ENCODE results near the gene SPIRE2. TPM values are rescaled to one million over a fixed set of nuclear protein-coding genes. Genes with fewer than 3 reads are reported as not detected.

Gene SPIRE2
- total and polyA plus RNA-seq, 9 of the 15 experiments (the other 6 are each of a cell fraction or from before 2014, with no cell fraction given) = 0.70 to 7.5 (median 4.6) TPM

DNA sequence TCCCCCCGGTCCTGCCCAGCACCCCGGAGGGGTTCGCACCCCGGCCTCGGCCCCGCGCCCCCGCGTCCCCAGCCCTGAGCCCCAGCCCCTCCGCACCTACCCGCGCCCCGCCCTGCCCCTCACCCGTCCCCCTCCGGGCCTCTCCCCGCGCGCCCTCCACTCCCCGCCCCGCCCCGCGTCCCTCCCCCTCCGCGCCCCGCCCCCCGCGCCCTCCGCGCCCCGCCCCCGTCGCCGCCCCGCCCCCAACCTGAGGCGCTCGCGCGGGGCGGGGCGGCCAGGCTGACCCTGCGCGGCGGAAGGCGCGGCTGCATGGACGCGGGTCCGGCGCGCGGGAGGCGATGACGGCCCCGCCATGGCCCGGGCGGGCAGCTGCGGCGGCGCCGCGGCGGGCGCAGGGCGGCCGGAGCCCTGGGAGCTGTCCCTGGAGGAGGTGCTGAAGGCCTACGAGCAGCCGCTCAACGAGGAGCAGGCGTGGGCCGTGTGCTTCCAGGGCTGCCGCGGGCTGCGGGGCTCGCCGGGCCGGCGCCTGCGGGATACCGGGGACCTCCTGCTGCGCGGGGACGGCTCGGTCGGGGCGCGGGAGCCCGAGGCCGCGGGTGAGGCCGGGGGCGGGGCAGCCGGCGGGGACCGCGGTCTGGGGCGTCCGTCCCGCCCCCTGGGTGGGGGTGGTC lies at the start of gene SPIRE2 (continued):
- TF ChIP-seq, protein P1, sequence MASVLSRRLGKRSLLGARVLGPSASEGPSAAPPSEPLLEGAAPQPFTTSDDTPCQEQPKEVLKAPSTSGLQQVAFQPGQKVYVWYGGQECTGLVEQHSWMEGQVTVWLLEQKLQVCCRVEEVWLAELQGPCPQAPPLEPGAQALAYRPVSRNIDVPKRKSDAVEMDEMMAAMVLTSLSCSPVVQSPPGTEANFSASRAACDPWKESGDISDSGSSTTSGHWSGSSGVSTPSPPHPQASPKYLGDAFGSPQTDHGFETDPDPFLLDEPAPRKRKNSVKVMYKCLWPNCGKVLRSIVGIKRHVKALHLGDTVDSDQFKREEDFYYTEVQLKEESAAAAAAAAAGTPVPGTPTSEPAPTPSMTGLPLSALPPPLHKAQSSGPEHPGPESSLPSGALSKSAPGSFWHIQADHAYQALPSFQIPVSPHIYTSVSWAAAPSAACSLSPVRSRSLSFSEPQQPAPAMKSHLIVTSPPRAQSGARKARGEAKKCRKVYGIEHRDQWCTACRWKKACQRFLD (CRISPR knock-in tag; IDR thresholded peaks at IDR 0.05) = peak; percentile 82; the same call in 1 of the 2 replicates
- no peak for TF ChIP-seq BRF1 (IDR thresholded peaks at IDR 0.05; ENCODE audit: borderline replicate concordance, extremely low read depth, insufficient read length)
- TF ChIP-seq ZSCAN29 (IDR thresholded peaks at IDR 0.05) = peak; percentile 99; the same call in 1 of the 2 replicates
- TF ChIP-seq, protein P2, sequence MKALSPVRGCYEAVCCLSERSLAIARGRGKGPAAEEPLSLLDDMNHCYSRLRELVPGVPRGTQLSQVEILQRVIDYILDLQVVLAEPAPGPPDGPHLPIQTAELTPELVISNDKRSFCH (CRISPR knock-in tag; IDR thresholded peaks at IDR 0.05) = no peak
- TF ChIP-seq, protein P2 (tag; IDR thresholded peaks at IDR 0.05) = no peak
- TF ChIP-seq, protein P3, sequence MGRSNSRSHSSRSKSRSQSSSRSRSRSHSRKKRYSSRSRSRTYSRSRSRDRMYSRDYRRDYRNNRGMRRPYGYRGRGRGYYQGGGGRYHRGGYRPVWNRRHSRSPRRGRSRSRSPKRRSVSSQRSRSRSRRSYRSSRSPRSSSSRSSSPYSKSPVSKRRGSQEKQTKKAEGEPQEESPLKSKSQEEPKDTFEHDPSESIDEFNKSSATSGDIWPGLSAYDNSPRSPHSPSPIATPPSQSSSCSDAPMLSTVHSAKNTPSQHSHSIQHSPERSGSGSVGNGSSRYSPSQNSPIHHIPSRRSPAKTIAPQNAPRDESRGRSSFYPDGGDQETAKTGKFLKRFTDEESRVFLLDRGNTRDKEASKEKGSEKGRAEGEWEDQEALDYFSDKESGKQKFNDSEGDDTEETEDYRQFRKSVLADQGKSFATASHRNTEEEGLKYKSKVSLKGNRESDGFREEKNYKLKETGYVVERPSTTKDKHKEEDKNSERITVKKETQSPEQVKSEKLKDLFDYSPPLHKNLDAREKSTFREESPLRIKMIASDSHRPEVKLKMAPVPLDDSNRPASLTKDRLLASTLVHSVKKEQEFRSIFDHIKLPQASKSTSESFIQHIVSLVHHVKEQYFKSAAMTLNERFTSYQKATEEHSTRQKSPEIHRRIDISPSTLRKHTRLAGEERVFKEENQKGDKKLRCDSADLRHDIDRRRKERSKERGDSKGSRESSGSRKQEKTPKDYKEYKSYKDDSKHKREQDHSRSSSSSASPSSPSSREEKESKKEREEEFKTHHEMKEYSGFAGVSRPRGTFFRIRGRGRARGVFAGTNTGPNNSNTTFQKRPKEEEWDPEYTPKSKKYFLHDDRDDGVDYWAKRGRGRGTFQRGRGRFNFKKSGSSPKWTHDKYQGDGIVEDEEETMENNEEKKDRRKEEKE (IDR thresholded peaks at IDR 0.05; ENCODE audit: borderline replicate concordance in 1 of 2, control insufficient read depth in 1 of 2, low read depth in 2 of 2, low read length in 1 of 2) = 0 out of 4 replicates have a peak, but pooled peaks of 1 of the 2 experiments have one; percentile 36
- TF ChIP-seq, protein P4, sequence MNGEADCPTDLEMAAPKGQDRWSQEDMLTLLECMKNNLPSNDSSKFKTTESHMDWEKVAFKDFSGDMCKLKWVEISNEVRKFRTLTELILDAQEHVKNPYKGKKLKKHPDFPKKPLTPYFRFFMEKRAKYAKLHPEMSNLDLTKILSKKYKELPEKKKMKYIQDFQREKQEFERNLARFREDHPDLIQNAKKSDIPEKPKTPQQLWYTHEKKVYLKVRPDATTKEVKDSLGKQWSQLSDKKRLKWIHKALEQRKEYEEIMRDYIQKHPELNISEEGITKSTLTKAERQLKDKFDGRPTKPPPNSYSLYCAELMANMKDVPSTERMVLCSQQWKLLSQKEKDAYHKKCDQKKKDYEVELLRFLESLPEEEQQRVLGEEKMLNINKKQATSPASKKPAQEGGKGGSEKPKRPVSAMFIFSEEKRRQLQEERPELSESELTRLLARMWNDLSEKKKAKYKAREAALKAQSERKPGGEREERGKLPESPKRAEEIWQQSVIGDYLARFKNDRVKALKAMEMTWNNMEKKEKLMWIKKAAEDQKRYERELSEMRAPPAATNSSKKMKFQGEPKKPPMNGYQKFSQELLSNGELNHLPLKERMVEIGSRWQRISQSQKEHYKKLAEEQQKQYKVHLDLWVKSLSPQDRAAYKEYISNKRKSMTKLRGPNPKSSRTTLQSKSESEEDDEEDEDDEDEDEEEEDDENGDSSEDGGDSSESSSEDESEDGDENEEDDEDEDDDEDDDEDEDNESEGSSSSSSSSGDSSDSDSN (IDR thresholded peaks at IDR 0.05; ENCODE audit: borderline replicate concordance in 1 of 2, low read depth in 2 of 2, low read length in 2 of 2) = peak; percentile 97 to 99
- no peak for TF ChIP-seq TAF9B (IDR thresholded peaks at IDR 0.05; ENCODE audit: partially characterized antibody)
- TF ChIP-seq ZBTB1 (CRISPR knock-in tag; IDR thresholded peaks at IDR 0.05; ENCODE audit: borderline replicate concordance, low read depth) = peak; percentile 44
- peak; percentile 45; the same call in 1 of the 2 replicates for TF ChIP-seq EHMT2 (IDR thresholded peaks at IDR 0.05)
- peak; percentile 92 for TF ChIP-seq SMAD4 (CRISPR knock-in tag; conservative IDR thresholded peaks at IDR 0.05)
- TF ChIP-seq, protein P5, sequence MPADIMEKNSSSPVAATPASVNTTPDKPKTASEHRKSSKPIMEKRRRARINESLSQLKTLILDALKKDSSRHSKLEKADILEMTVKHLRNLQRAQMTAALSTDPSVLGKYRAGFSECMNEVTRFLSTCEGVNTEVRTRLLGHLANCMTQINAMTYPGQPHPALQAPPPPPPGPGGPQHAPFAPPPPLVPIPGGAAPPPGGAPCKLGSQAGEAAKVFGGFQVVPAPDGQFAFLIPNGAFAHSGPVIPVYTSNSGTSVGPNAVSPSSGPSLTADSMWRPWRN (IDR thresholded peaks at IDR 0.05; ENCODE audit: low read depth) = no peak
- TF ChIP-seq ZNF197 (CRISPR knock-in tag; IDR thresholded peaks at IDR 0.05; ENCODE audit: low read depth) = peak; percentile 33; the same call in 1 of the 2 replicates
- TF ChIP-seq SIN3A (IDR thresholded peaks at IDR 0.05; ENCODE audit: borderline replicate concordance in 2 of 2, control insufficient read depth in 1 of 2, low read depth in 2 of 2, low read length in 2 of 2) = peak; percentile 90 to 99
- 0 out of 2 replicates have a peak, but pooled peaks have one; percentile 38 for TF ChIP-seq SIN3B (IDR thresholded peaks at IDR 0.05; ENCODE audit: low read depth)
- TF ChIP-seq, protein P6, sequence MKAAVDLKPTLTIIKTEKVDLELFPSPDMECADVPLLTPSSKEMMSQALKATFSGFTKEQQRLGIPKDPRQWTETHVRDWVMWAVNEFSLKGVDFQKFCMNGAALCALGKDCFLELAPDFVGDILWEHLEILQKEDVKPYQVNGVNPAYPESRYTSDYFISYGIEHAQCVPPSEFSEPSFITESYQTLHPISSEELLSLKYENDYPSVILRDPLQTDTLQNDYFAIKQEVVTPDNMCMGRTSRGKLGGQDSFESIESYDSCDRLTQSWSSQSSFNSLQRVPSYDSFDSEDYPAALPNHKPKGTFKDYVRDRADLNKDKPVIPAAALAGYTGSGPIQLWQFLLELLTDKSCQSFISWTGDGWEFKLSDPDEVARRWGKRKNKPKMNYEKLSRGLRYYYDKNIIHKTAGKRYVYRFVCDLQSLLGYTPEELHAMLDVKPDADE (conservative IDR thresholded peaks at IDR 0.05; ENCODE audit: control insufficient read depth, low read depth, low read length) = peak; percentile 92

All from K562 (cell line).